Uterus (tissue), 2 donors: ENCODE results near the gene SLC4A11.

Experiments used
- POLR2A ChIP-seq, 2 donors: fragments of 450-650 bp; IDR thresholded peaks; one replicate each; pipeline ENCODE4 v1.6.1; 2016; ENCODE audit warnings: antibody characterized with exemption in 2 of 2, mild to moderate bottlenecking in 1 of 2, moderate library complexity in 1 of 2
- TF ChIP-seq, protein P1 (sequence below), 4 experiments: fragments of 200-600 bp in 2 of 4; fragments of 450-650 bp in 2 of 4; sonication (generic) in 2 of 4; IDR thresholded peaks; one replicate each; pipeline ENCODE4 v1.5.1; 2016 to 2019; ENCODE audit warnings: antibody characterized with exemption in 4 of 4, mild to moderate bottlenecking in 2 of 4, moderate library complexity in 1 of 4

DNA sequence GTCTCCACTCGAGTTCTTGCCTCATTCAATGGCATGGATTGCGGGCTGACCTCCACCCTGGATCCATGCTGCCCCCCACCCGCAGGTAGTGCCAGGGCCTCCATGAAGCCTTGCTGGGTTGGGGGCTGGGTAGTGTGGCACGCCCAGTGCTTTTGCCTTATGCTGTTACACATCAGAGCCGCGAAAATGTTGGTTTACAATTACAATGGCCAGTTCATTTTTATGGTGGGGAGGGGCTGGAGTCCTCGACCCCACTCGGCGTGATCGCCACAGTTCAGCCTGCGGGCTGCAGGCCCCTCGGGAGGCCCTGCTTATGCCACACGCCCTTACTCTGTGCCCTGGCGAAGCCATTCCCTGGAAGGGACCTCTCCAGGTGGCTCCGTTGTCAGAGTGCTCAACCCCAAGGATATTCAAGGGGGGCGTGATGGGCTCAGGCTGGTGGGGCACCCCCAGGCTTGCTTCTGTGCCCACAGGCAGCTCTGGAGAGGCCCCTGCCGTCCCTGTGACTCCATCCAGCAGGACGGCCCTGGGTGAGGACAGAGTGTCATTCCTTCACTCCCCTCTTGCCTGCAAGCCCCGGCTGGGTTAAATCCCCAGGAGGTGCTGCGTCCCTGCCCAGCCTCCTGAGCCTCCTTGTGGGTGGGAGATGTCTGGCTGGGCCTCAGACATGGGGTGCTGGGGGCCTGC lies 14.9 kb downstream of the SLC4A11 start:
- TF ChIP-seq, protein P1, sequence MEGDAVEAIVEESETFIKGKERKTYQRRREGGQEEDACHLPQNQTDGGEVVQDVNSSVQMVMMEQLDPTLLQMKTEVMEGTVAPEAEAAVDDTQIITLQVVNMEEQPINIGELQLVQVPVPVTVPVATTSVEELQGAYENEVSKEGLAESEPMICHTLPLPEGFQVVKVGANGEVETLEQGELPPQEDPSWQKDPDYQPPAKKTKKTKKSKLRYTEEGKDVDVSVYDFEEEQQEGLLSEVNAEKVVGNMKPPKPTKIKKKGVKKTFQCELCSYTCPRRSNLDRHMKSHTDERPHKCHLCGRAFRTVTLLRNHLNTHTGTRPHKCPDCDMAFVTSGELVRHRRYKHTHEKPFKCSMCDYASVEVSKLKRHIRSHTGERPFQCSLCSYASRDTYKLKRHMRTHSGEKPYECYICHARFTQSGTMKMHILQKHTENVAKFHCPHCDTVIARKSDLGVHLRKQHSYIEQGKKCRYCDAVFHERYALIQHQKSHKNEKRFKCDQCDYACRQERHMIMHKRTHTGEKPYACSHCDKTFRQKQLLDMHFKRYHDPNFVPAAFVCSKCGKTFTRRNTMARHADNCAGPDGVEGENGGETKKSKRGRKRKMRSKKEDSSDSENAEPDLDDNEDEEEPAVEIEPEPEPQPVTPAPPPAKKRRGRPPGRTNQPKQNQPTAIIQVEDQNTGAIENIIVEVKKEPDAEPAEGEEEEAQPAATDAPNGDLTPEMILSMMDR (IDR thresholded peaks at IDR 0.05) = no peak
- no peak for TF ChIP-seq POLR2A (IDR thresholded peaks at IDR 0.05)
